Left lung (tissue), 10 donors: ENCODE measurements around the gene AADACL4. TPM values are rescaled to one million over a fixed set of nuclear protein-coding genes. Genes with fewer than 3 reads are reported as not detected.
A peak's percentile ranks its signal among the peaks of the same experiment; 100 is the strongest.
"Not testable (repeated sequence)": the region's sequence is repeated elsewhere in the genome, so short reads cannot be mapped to it uniquely, and the experiment has no call there.

Experiments used
- ATAC-seq: fragments of 200-7000 bp; cut with Tn5 transposase; one replicate; pipeline ENCODE4 v1.9.1; 2020; ENCODE audit warnings: moderate library complexity
- DNase-seq, 4 donors: peaks; one replicate each; pipeline ENCODE4 v3.0.0-alpha.2; 2013 to 2020
- H3K27ac ChIP-seq, 2 donors: fragments of 200-600 bp; sonication (generic) in 1 of 2; one replicate each; pipeline versions ENCODE4 v1.5.0 to v1.8.0; 2020 to 2021
- H3K27me3 ChIP-seq, 2 donors: fragments of 200-600 bp; sonication (generic) in 1 of 2; one replicate each; pipeline versions ENCODE4 v1.5.0 to v1.8.0; 2020 to 2021
- H3K36me3 ChIP-seq, 2 donors: fragments of 200-600 bp; sonication (generic) in 1 of 2; one replicate each; pipeline versions ENCODE4 v1.5.0 to v1.8.0; 2020 to 2021
- H3K4me1 ChIP-seq, 2 donors: fragments of 200-600 bp; one replicate each; pipeline ENCODE4 v1.8.0; 2021
- H3K4me3 ChIP-seq, 2 donors: fragments of 200-600 bp; sonication (generic) in 1 of 2; one replicate each; pipeline versions ENCODE4 v1.5.0 to v1.8.0; 2020 to 2021; ENCODE audit warnings: mild to moderate bottlenecking in 1 of 2
- H3K9me3 ChIP-seq, 2 donors: fragments of 200-600 bp; sonication (generic) in 1 of 2; one replicate each; pipeline versions ENCODE4 v1.5.0 to v1.8.0; 2020 to 2021
- intact Hi-C, 2 donors: fragments of 100-400 bp; cut with DNase I; formaldehyde crosslinking; loops; one replicate each; pipeline versions ENCODE4 v1.11.2 to v1.14.2; 2022
- polyA plus RNA-seq, 6 donors: library from polyadenylated mRNA; unstranded; fragments of 120-200 nt; gene quantifications; one replicate each; pipeline ENCODE4 v1.2.1, GENCODE V29; 2013; ENCODE audit not compliant: insufficient read length in 6 of 6
- total RNA-seq, 2 donors: library from RNA; stranded (reverse); fragmentation: NEBNext Ultra II Directional; extraction: Animal tissue kit (Norgen Biotek cat#: 25700); gene quantifications; one replicate each; pipeline ENCODE4 v1.2.1, GENCODE V29; 2021
- TF ChIP-seq, protein P1 (sequence below), 2 donors: fragments of 200-600 bp; sonication (generic) in 1 of 2; IDR thresholded peaks; one replicate each; pipeline versions ENCODE4 v1.5.0 to v1.8.0; 2021; ENCODE audit warnings: antibody characterized with exemption in 2 of 2
- donor health status: DM: no; HTN: yes; CAD: no.
- donor health status: DM: no; HTN: no; CAD: no.

Gene AADACL4
- total and polyA plus RNA-seq, 8 donors: 0.10 to 0.11 TPM; not detected in 6

DNA sequence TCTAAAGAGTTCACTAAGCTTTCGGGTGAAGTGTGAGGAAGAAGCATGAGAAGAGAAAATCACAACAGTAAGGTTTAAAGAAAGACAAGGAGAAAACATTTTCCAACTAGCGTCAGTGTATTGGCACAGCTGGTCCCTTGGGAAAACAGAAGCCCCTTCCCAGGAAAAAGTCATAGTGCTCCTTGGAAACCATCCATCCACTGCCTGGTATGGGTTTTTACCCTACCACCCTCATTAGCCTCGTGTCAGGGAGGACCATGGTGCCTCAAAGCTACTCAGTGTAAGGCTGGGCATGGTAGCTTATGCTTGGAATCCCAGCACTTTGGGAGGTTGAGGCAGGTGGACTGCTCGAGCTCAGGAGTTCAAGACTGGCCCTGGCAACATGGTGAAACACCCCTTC lies 12.7 kb downstream of the AADACL4 start:
- no peak overlapping the region for H3K27ac ChIP-seq
- no peaks in the 10 kb centered on the region for H3K9me3 ChIP-seq
- ATAC-seq (no peak), DNase-seq (no peak)
- H3K27me3 ChIP-seq: no peaks in the 10 kb centered on the region
- no peak overlapping the region for H3K4me3 ChIP-seq
- TF ChIP-seq, protein P1, sequence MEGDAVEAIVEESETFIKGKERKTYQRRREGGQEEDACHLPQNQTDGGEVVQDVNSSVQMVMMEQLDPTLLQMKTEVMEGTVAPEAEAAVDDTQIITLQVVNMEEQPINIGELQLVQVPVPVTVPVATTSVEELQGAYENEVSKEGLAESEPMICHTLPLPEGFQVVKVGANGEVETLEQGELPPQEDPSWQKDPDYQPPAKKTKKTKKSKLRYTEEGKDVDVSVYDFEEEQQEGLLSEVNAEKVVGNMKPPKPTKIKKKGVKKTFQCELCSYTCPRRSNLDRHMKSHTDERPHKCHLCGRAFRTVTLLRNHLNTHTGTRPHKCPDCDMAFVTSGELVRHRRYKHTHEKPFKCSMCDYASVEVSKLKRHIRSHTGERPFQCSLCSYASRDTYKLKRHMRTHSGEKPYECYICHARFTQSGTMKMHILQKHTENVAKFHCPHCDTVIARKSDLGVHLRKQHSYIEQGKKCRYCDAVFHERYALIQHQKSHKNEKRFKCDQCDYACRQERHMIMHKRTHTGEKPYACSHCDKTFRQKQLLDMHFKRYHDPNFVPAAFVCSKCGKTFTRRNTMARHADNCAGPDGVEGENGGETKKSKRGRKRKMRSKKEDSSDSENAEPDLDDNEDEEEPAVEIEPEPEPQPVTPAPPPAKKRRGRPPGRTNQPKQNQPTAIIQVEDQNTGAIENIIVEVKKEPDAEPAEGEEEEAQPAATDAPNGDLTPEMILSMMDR (IDR thresholded peaks at IDR 0.05): no peak
- peaks cover 0 to 5% of the 10 kb centered on the region in 2 donors for H3K4me1 ChIP-seq
- intact Hi-C loops: loop anchor here in 1 of 2 donors (5.0 kb wide), 1 partner anchor 344 kb away; no protein-coding TSS in a partner anchor
- H3K36me3 ChIP-seq: no peaks in the 10 kb centered on the region

DNA sequence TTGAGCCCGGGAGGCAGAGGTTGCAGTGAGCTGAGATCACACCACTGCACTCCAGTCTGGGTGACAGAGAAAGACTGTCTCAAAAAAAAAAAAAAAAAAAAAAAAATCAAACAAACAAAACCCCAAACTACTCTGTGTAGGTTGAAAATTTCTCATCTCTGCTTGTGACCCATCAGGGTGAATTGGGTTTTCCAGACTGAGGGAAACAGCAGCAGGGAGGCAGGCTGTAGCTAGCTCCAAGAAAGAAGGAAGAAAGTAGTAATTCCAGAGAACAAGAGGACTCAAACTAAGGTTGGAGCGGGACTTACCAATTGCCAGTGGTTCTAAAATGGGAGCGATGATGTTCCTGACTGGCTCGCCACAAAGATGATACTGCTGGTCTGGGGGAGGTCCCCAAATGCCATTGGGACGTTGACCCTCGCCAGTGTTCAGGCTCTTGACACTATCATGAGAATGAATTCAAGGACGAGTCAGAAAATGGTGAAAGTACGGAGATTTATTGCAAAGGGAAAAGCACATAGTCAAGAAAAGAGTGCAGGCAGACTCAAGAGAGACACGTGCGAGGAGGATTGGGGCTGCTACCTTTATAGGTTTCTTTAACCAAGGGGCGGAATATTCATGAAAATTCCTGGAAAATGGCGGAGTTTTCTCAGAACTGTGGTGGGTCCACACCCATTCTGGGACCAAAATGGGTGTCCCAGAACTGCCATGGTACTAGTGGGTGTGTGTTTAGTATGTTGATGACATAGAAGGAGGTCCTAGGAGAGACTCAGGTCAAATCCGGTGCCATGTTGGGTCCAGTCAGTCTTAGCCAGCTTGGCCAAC lies 13.4 kb downstream of the AADACL4 start:
- Histone ChIP-seq H3K4me3 (no peak overlapping the region), H3K4me1 (peaks cover 0 to 5% of the 10 kb centered on the region in 2 donors), H3K27ac (no peak overlapping the region), H3K9me3 (no peaks in the 10 kb centered on the region), H3K27me3 (no peaks in the 10 kb centered on the region), H3K36me3 (no peaks in the 10 kb centered on the region)
- no peak for DNase-seq
- TF ChIP-seq, protein P1 (IDR thresholded peaks at IDR 0.05): no peak
- ATAC-seq: no peak
- intact Hi-C loops: loop anchor here in 1 of 2 donors (5.0 kb wide), 1 partner anchor 345 kb away; no protein-coding TSS in a partner anchor

DNA sequence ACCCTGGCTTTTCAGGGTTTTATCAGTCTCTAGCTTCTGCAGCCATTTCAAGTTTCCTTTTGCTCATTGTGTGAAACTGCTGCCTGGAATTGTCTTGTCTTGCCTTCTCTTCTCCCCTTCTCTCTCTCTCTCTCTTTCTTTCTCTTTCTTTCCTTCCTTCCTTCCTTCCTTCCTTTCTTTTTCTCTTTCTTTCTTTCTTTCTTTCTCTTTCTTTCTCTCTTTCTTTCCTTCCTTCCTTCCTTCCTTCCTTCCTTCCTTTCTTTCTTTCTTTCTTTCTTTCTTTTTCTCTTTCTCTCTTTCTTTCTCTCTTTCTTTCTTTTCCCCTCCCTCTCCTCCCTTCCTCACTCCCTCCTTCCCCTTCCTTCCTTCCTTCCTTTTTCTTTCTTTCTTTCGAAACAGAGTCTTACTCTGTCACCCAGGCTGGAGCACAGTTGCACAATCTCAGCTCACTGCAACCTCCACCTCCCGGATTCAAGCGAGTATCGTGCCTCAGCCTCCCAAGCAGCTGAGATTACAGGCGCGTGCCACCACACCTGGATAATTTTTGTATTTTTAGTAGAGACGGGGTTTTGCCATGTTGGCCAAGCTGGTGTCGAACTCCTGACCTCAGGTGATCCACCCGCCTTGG lies 14.1 kb downstream of the AADACL4 start:
- H3K4me1 ChIP-seq, ATAC-seq, H3K27me3 ChIP-seq, DNase-seq, H3K9me3 ChIP-seq, H3K36me3 ChIP-seq, H3K27ac ChIP-seq, H3K4me3 ChIP-seq: not testable (repeated sequence)
- intact Hi-C loops: loop anchor here in 1 of 2 donors (5.0 kb wide), 1 partner anchor 346 kb away; no protein-coding TSS in a partner anchor

- no peak overlapping the region for H3K27ac ChIP-seq
- peak in 3 of 4 donors; percentile 66 to 86 (median 73) for DNase-seq
- no peaks in the 10 kb centered on the region for H3K36me3 ChIP-seq
- H3K4me1 ChIP-seq: peaks cover 0 to 5% of the 10 kb centered on the region in 2 donors
- no peak overlapping the region for H3K4me3 ChIP-seq
- peaks cover 0 to 7% of the 10 kb centered on the region in 2 donors for H3K9me3 ChIP-seq
- TF ChIP-seq, protein P1 (IDR thresholded peaks at IDR 0.05): peak; percentile 88 to 95
- no peaks in the 10 kb centered on the region for H3K27me3 ChIP-seq
- ATAC-seq: peak; percentile 96
- intact Hi-C loops: loop anchor here in 1 of 2 donors (5.0 kb wide), 1 partner anchor 346 kb away; no protein-coding TSS in a partner anchor
Observed at GRCh38 chr1:12658531-12659453, 14.9 kb downstream of the AADACL4 start.

GRCh38 chr1:12661606-12662219 lies 17.8 kb downstream of the AADACL4 start:
- intact Hi-C loops: no loop called here
- TF ChIP-seq, protein P1 (IDR thresholded peaks at IDR 0.05): no peak

More at GRCh38 chr1:12661606-12662219, 17.8 kb downstream of the AADACL4 start:
- no peak for ATAC-seq
- peaks cover 0 to 5% of the 10 kb centered on the region in 2 donors for H3K4me1 ChIP-seq
- no peak for DNase-seq
- H3K27me3 ChIP-seq: no peaks in the 10 kb centered on the region
- no peak overlapping the region for H3K27ac ChIP-seq
- H3K36me3 ChIP-seq: no peaks in the 10 kb centered on the region
- no peak overlapping the region for H3K4me3 ChIP-seq
- peaks cover 0 to 7% of the 10 kb centered on the region in 2 donors for H3K9me3 ChIP-seq
